ENCODE results near the gene GLI3.

DNA sequence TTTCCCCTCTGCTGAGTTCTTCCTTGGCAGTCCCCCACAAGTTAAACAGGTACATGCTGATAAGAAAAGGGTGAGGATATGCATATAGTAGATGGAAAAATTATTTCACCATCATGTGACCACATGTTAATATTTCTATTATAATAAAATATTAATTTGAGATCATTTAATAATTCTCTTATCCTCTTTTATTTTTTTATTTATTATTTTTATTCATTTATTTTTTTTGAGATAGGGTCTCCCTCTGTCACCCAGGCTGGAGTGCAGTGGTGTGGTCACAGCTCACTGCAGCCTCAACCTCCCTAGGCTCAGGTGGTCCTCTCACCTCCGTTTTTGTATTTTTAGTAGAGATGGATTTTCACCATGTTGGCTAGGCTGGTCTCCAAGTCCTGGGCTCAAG, 11.6 kb upstream of the GLI3 start:
- TF ChIP-seq, protein P1, sequence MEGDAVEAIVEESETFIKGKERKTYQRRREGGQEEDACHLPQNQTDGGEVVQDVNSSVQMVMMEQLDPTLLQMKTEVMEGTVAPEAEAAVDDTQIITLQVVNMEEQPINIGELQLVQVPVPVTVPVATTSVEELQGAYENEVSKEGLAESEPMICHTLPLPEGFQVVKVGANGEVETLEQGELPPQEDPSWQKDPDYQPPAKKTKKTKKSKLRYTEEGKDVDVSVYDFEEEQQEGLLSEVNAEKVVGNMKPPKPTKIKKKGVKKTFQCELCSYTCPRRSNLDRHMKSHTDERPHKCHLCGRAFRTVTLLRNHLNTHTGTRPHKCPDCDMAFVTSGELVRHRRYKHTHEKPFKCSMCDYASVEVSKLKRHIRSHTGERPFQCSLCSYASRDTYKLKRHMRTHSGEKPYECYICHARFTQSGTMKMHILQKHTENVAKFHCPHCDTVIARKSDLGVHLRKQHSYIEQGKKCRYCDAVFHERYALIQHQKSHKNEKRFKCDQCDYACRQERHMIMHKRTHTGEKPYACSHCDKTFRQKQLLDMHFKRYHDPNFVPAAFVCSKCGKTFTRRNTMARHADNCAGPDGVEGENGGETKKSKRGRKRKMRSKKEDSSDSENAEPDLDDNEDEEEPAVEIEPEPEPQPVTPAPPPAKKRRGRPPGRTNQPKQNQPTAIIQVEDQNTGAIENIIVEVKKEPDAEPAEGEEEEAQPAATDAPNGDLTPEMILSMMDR (IDR thresholded peaks at IDR 0.05) = no peak
- TF ChIP-seq POLR2A (IDR thresholded peaks at IDR 0.05; ENCODE audit: low read length) (no peak), MYC (IDR thresholded peaks at IDR 0.05; ENCODE audit: borderline replicate concordance, low read length) (no peak), EHF (CRISPR knock-in tag; IDR thresholded peaks at IDR 0.05) (no peak), FOSL2 (IDR thresholded peaks at IDR 0.05) (no peak), FOSL2 (CRISPR knock-in tag; IDR thresholded peaks at IDR 0.05) (no peak), JUN (IDR thresholded peaks at IDR 0.05) (no peak), NR3C1 (IDR thresholded peaks at IDR 0.05) (no peak)
- TF ChIP-seq, protein P2, sequence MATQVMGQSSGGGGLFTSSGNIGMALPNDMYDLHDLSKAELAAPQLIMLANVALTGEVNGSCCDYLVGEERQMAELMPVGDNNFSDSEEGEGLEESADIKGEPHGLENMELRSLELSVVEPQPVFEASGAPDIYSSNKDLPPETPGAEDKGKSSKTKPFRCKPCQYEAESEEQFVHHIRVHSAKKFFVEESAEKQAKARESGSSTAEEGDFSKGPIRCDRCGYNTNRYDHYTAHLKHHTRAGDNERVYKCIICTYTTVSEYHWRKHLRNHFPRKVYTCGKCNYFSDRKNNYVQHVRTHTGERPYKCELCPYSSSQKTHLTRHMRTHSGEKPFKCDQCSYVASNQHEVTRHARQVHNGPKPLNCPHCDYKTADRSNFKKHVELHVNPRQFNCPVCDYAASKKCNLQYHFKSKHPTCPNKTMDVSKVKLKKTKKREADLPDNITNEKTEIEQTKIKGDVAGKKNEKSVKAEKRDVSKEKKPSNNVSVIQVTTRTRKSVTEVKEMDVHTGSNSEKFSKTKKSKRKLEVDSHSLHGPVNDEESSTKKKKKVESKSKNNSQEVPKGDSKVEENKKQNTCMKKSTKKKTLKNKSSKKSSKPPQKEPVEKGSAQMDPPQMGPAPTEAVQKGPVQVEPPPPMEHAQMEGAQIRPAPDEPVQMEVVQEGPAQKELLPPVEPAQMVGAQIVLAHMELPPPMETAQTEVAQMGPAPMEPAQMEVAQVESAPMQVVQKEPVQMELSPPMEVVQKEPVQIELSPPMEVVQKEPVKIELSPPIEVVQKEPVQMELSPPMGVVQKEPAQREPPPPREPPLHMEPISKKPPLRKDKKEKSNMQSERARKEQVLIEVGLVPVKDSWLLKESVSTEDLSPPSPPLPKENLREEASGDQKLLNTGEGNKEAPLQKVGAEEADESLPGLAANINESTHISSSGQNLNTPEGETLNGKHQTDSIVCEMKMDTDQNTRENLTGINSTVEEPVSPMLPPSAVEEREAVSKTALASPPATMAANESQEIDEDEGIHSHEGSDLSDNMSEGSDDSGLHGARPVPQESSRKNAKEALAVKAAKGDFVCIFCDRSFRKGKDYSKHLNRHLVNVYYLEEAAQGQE (IDR thresholded peaks at IDR 0.05) = no peak
